Stimulated activated naive CD8-positive, alpha-beta T cell treated with anti-CD3 and anti-CD28 coated beads, Interleukin-15, Interleukin-2, amounts not matched to agents 100 ng/mL and 50 ng/mL, for 24 hours (primary cell): ENCODE results near the gene MDM4.

Experiments
- H3K27ac Mint-ChIP-seq: one replicate; pipeline ENCODE4 v1.8.0; 2021; ENCODE audit warnings: mild to moderate bottlenecking, mixed read lengths
- H3K27me3 Mint-ChIP-seq: one replicate; pipeline ENCODE4 v1.8.0; 2021; ENCODE audit warnings: mixed read lengths
- H3K36me3 Mint-ChIP-seq: one replicate; pipeline ENCODE4 v1.8.0; 2021; ENCODE audit warnings: low read depth, mixed read lengths
- H3K4me1 Mint-ChIP-seq: one replicate; pipeline ENCODE4 v1.8.0; 2021; ENCODE audit warnings: low read depth, mixed read lengths
- H3K4me3 Mint-ChIP-seq: one replicate; pipeline ENCODE4 v1.8.0; 2021; ENCODE audit warnings: mild to moderate bottlenecking, mixed read lengths
- H3K9me3 Mint-ChIP-seq: one replicate; pipeline ENCODE4 v1.8.0; 2021; ENCODE audit warnings: mixed read lengths

MDM4 gene, protein sequence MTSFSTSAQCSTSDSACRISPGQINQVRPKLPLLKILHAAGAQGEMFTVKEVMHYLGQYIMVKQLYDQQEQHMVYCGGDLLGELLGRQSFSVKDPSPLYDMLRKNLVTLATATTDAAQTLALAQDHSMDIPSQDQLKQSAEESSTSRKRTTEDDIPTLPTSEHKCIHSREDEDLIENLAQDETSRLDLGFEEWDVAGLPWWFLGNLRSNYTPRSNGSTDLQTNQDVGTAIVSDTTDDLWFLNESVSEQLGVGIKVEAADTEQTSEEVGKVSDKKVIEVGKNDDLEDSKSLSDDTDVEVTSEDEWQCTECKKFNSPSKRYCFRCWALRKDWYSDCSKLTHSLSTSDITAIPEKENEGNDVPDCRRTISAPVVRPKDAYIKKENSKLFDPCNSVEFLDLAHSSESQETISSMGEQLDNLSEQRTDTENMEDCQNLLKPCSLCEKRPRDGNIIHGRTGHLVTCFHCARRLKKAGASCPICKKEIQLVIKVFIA

DNA sequence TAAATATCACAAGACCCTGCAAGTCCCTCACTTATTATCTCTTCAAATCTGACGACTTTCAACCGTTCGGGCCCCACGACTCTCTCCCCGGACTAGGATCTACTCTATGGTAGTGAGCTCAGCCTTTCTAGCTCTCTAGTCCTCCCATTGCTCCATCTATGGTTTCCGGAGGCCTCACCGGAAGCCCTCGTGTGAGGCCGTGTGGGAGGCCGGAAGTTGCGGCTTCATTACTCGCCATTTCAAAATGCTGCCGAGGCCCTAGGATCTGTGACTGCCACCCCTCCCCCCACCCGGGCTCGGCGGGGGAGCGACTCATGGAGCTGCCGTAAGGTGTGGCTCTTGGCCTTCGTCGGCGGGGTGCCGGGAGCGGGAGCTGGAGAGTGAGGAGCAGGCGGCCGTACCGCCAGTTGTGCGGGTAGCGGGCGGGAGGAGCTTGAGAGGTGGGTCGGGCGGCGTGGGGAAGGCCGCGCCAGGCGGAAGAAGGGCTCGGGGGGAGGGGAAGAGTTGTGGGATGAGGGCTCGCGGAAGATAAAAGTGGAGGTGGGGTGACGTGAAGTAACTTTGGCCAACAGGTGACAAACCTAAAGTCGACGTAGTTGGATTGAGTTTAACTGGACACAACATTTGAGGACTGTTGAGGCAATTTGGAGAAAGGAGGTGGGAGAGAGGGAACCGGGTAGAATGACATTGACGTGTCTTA, at the start of gene MDM4:
Gene MDM4 (plus strand): TSS at position 227 of the 700 bp plus-strand sequence. CDS start 9,113 bp downstream, outside the sequence.
- no peak within 1 kb of the TSS for H3K4me3 Mint-ChIP-seq
- H3K27ac Mint-ChIP-seq, result no peak within 1 kb of the TSS
- peaks cover 32% of the 10 kb centered on the region for H3K36me3 Mint-ChIP-seq
- peaks cover 70% of the 10 kb centered on the region for H3K4me1 Mint-ChIP-seq
- H3K27me3 Mint-ChIP-seq, result no peaks in the 10 kb centered on the region
- no peaks in the 10 kb centered on the region for H3K9me3 Mint-ChIP-seq

DNA sequence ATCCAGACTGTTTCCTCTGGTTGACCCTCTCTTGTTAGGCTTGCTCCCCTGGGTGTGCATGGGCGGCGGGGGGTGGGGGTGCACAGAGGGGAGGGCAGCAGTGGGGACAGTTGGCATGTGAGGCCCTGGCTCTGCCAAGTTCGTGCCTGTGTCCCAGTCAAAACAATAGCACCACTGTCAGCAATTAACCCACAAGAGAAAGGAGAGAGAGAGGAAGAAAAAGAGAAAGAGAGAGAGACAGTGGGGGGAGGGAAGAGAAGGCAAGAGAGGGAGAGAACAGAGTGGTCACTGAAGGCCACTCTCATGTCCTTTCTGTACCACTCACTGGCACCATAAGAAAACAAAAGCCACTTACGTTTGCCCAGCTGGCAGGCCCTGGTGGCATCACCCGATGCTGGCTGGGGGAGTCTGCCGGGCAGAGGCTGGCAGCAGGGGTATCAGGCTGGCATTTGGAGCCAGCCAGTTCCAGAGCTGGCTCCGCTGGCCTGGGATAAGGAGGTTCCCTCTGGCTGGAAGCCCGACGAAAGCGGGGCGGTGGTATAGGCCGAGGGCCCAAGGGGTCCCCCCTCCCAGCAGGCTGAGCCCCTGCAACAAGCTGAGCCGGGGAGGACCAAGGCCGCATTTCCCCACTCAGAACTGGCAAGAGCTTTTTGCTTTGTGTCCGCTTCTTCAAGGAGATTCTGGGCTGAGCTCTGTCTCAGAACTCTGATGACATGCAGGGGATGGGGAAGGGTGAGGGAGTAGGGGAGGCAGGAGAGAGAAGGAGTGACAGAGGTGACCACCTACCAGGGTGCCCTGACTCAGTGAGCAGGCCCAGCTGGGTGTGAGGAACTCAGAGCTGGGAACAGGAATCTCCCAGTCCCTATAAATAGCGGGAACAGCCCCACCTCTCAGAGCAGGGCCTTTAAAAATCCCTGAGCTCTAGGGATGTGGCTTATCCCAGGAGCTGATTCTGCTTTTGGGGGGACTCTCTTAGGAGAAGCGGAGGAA, 49.5 kb upstream of the MDM4 start:
- Mint-ChIP-seq H3K36me3 (peaks cover 35% of the 10 kb centered on the region), H3K9me3 (no peaks in the 10 kb centered on the region), H3K27ac (peak overlapping the region; percentile 49), H3K4me1 (peaks cover 49% of the 10 kb centered on the region), H3K27me3 (no peaks in the 10 kb centered on the region), H3K4me3 (no peak overlapping the region)

DNA sequence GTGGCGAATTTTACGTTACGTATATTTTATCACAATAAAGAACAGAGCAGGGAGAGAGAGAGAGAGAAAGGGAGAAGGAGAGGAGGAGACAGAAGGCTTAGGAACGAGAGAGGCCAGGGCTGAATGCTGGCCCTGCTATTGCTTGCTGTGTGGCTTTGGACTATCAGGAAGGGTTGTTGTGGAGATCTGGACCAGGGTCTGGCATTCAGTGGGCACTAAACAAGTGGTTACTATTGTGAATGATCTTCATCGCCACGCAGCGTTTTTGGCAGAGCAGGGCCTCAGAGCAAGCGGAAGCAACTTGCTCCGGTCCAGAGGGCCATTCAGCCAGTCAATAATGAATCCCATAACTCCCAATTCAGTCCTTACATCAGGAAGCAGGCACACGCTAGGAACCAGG, 48.0 kb upstream of the MDM4 start:
- no peak overlapping the region for H3K4me3 Mint-ChIP-seq
- H3K27ac Mint-ChIP-seq, result no peak overlapping the region
- no peaks in the 10 kb centered on the region for H3K27me3 Mint-ChIP-seq
- H3K36me3 Mint-ChIP-seq, result peaks cover 35% of the 10 kb centered on the region
- H3K9me3 Mint-ChIP-seq, result no peaks in the 10 kb centered on the region
- H3K4me1 Mint-ChIP-seq, result peaks cover 35% of the 10 kb centered on the region

DNA sequence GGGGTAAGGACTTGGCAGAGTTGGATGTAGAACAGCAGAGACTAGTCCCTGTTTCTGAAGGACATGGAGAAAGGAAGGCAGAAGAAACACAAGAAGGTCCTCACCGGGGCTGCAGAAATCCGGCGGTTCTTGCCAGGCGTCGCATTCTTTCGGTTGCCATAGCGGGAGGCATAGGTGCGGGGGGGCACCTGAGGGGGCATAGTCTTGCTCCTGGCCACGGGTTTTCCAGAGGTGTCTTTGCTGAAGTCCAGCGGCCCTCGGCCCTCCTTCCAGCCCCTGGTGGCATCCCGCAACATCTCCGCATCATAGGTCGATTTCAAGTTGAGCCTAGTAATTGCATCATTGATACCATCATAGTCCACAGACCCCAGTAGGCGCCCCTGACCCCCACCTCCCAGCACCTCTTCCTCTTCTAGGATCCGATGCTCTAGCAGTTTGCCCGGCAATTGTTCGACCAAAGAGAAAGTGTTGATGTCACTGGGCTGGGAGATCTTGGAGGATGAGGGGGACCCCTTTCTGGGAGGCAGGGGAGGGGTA, 47.4 kb upstream of the MDM4 start:
- Mint-ChIP-seq H3K4me3 (no peak overlapping the region), H3K9me3 (no peaks in the 10 kb centered on the region), H3K27ac (no peak overlapping the region), H3K36me3 (peaks cover 30% of the 10 kb centered on the region), H3K27me3 (no peaks in the 10 kb centered on the region), H3K4me1 (peaks cover 33% of the 10 kb centered on the region)

GRCh38 chr1:204469304-204469703, 46.9 kb upstream of the MDM4 start:
- Mint-ChIP-seq H3K27me3 (no peaks in the 10 kb centered on the region), H3K27ac (no peak overlapping the region), H3K4me1 (peaks cover 28% of the 10 kb centered on the region), H3K9me3 (no peaks in the 10 kb centered on the region), H3K36me3 (peaks cover 25% of the 10 kb centered on the region), H3K4me3 (no peak overlapping the region)

DNA sequence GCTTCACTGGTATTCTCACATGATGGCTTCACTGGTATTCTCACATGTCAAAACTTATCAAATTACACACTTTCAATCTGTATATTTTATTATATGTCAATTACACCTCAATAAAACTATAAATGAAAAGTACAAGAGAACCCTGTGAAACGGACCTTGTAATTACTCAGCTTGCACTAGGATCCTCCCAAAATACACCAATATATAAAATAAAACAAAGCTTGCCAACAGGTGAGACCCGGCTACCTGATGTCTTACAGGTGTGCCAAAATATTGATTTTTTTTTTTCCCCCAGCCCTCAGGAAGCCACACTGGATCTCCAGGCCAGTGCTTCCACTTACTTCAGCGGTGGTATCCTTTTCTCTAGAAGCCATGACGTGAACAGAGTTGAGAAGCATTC, 44.5 kb upstream of the MDM4 start:
- Mint-ChIP-seq H3K36me3 (peaks cover 15% of the 10 kb centered on the region), H3K27me3 (no peaks in the 10 kb centered on the region), H3K9me3 (no peaks in the 10 kb centered on the region), H3K4me1 (peaks cover 20% of the 10 kb centered on the region), H3K27ac (no peak overlapping the region), H3K4me3 (no peak overlapping the region)

DNA sequence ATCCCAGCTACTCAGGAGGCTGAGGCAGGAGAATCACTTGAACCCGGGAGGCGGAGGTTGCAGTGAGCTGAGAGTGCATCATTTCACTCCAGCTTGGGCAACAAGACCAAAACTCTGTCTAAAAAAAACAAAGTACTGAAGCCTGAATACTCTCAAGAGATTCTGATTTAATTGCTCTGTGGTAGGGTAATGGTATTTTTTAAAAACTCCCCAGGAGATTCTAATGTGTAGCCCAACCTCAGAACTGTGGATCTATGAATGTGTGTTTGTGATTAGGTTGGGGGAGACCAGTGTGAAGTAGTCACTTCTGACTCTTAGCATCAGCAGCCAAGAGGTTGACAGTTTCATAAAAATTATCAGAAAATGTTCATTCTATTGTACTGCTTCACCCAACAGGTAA, 43.5 kb upstream of the MDM4 start:
- H3K27ac Mint-ChIP-seq, result no peak overlapping the region
- peaks cover 15% of the 10 kb centered on the region for H3K36me3 Mint-ChIP-seq
- no peaks in the 10 kb centered on the region for H3K27me3 Mint-ChIP-seq
- no peak overlapping the region for H3K4me3 Mint-ChIP-seq
- peaks cover 30% of the 10 kb centered on the region for H3K4me1 Mint-ChIP-seq
- H3K9me3 Mint-ChIP-seq, result no peaks in the 10 kb centered on the region

DNA sequence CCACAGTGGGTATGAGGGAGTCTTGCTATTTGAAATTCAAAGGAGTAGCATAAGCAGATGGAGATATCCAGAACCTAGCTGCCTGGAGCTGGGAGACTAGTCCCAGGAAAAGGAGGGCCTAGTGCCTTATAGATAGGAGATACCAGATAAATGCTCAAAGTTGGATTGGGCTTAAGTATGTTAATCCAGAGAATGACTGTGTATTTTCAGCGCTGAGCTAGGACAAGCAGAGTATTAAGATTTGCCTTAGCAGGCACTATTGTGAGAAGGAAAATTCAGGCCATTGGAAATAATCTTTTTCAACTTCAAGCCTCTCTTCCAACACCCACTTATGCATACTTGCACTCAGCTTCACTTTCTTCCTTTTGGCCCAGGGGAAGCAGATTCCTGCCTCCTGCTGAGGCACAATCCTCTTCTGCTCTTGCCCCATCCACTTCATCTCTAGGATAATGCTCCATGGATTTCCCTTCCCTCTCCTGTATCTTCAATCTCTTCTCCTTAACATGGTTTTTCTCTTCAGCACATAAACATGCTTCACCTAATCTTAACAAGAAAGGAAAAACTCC, 42.7 kb upstream of the MDM4 start:
- H3K9me3 Mint-ChIP-seq, result no peaks in the 10 kb centered on the region
- no peaks in the 10 kb centered on the region for H3K27me3 Mint-ChIP-seq
- peaks cover 15% of the 10 kb centered on the region for H3K36me3 Mint-ChIP-seq
- H3K4me3 Mint-ChIP-seq, result no peak overlapping the region
- no peak overlapping the region for H3K27ac Mint-ChIP-seq
- peaks cover 38% of the 10 kb centered on the region for H3K4me1 Mint-ChIP-seq

- Mint-ChIP-seq H3K27me3 (no peaks in the 10 kb centered on the region), H3K36me3 (no peaks in the 10 kb centered on the region), H3K4me1 (peaks cover 60% of the 10 kb centered on the region), H3K4me3 (no peak overlapping the region), H3K27ac (no peak overlapping the region), H3K9me3 (no peaks in the 10 kb centered on the region)
These were observed 40.4 kb upstream of the MDM4 start for GRCh38 chr1:204475656-204476432.

DNA sequence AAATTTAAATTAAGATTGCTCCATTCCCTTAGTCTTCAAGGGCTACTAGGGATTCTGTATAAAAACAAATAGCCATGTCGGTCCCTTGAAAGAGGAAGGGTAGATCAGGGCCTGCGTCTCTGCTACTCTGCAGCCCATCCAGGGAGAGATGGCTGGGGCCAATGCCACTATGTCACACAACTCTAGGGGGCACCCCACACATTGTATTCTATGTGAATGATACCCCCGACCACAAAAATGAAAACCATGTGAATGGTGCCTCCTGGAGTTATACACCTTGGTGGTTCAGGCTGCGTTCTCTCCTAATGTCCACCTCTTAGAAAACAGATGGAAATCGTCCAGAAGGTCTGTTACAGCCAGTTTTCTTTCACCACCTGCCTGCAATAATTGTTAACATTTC, 39.6 kb upstream of the MDM4 start:
- Mint-ChIP-seq H3K36me3 (no peaks in the 10 kb centered on the region), H3K9me3 (no peaks in the 10 kb centered on the region), H3K27me3 (no peaks in the 10 kb centered on the region), H3K4me1 (peaks cover 67% of the 10 kb centered on the region), H3K4me3 (no peak overlapping the region), H3K27ac (no peak overlapping the region)

GRCh38 chr1:204477036-204477740, 39.0 kb upstream of the MDM4 start:
- Mint-ChIP-seq H3K4me3 (no peak overlapping the region), H3K27ac (no peak overlapping the region), H3K9me3 (no peaks in the 10 kb centered on the region), H3K36me3 (no peaks in the 10 kb centered on the region), H3K4me1 (peaks cover 69% of the 10 kb centered on the region), H3K27me3 (no peaks in the 10 kb centered on the region)

DNA sequence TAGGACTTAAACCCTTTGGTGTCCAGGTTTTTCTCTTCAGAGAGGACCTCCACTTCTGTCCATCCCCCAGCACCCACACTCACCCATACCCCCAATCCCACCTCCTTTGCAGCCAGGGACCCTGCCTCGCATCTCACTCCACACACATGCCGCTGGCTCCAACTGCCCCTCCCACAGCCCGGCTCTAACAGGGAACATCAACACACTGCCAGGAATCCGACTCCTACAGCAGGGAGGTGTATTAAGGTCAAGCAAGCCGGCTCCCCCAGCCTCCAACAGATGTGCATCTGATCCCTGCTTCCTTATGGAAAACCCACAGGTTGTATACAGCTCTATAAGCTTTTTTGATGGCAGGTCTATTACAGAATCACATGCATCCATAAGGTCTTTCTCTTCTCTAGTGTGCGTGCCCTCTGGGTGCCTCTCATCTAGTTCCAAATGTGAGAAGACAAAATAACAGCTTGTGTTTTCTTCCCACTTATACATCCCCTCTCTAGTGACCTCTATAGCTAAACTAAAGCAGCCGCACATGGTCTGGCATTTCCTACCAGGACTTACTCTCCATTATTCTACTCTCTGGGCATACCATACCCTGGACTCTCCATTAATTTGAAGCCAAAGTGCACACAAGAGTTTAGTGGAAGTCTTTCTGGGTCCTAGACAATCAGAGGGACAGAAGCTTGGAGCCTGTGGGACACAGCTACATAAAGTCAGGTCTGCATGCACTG, 37.9 kb upstream of the MDM4 start:
- no peaks in the 10 kb centered on the region for H3K36me3 Mint-ChIP-seq
- H3K27ac Mint-ChIP-seq, result no peak overlapping the region
- peaks cover 72% of the 10 kb centered on the region for H3K4me1 Mint-ChIP-seq
- H3K9me3 Mint-ChIP-seq, result no peaks in the 10 kb centered on the region
- H3K4me3 Mint-ChIP-seq, result no peak overlapping the region
- no peaks in the 10 kb centered on the region for H3K27me3 Mint-ChIP-seq

- Mint-ChIP-seq H3K27me3 (no peaks in the 10 kb centered on the region), H3K9me3 (no peaks in the 10 kb centered on the region), H3K27ac (peak overlapping the region; percentile 17), H3K36me3 (no peaks in the 10 kb centered on the region), H3K4me3 (no peak overlapping the region), H3K4me1 (peaks cover 70% of the 10 kb centered on the region)
These were observed 37.3 kb upstream of the MDM4 start for GRCh38 chr1:204478921-204479320.
